GM13977 (cell line): ENCODE measurements around the gene MLANA.

Experiments used
- DNase-seq: peaks from one replicate; pipeline ENCODE4 v3.0.0; 2012; ENCODE audit warnings: low spot score
- CTCF ChIP-seq: IDR thresholded peaks from 2 replicates; pipeline ENCODE4 v1.5.1; 2012; ENCODE audit warnings: mild to moderate bottlenecking, control low read depth; ENCODE audit not compliant: insufficient read depth; ENCODE audit errors: extremely low read depth, missing control alignments
- in situ Hi-C: fragments of 300-500 bp; cut with MboI; formaldehyde crosslinking; loops from one replicate; pipeline ENCODE4 v1.12.0; 2022; ENCODE audit warnings: low sequenced_read_pairs, low pct_unique_long_range_greater_than_20kb, mixed read lengths, inconsistent platforms; ENCODE audit not compliant: unreplicated experiment

Gene MLANA

GRCh38 chr9:5854063-5854790, 36.5 kb upstream of the MLANA start:
- no peak for TF ChIP-seq CTCF
- in situ Hi-C loops = no loop called here
- DNase-seq = no peak

GRCh38 chr9:5857928-5858327, 32.8 kb upstream of the MLANA start:
- TF ChIP-seq CTCF = no peak
- no peak for DNase-seq

GRCh38 chr9:5858833-5859232, 31.9 kb upstream of the MLANA start:
- no peak for DNase-seq
- in situ Hi-C loops = no loop called here
- TF ChIP-seq CTCF = no peak

More at GRCh38 chr9:5857928-5858327, 32.8 kb upstream of the MLANA start:
- in situ Hi-C loops = no loop called here

GRCh38 chr9:5863092-5863746, 27.5 kb upstream of the MLANA start:
- DNase-seq = no peak
- in situ Hi-C loops = no loop called here
- no peak for TF ChIP-seq CTCF

GRCh38 chr9:5864446-5864845, 26.2 kb upstream of the MLANA start:
- no peak for DNase-seq
- no peak for TF ChIP-seq CTCF
- in situ Hi-C loops = no loop called here

- in situ Hi-C loops = no loop called here
- no peak for DNase-seq
- TF ChIP-seq CTCF = no peak
These were observed 24.4 kb upstream of the MLANA start for GRCh38 chr9:5866272-5866671.
